Endothelial cell (in vitro differentiated cells): ENCODE measurements around the gene DRD2. TPM values are rescaled to one million over a fixed set of nuclear protein-coding genes. Genes with fewer than 3 reads are reported as not detected.

Experiments
- DNase-seq: peaks from one replicate; pipeline ENCODE4 v3.0.0; 2021; ENCODE audit warnings: low spot score
- H3K27ac Mint-ChIP-seq: one replicate; pipeline ENCODE4 v1.8.0; 2021; ENCODE audit warnings: mixed read lengths, inconsistent platforms; ENCODE audit not compliant: unreplicated experiment
- H3K27me3 Mint-ChIP-seq: one replicate; pipeline ENCODE4 v1.8.0; 2021; ENCODE audit warnings: mild to moderate bottlenecking, moderate library complexity, mixed read lengths, inconsistent platforms; ENCODE audit not compliant: unreplicated experiment
- H3K36me3 Mint-ChIP-seq: one replicate; pipeline ENCODE4 v1.8.0; 2021; ENCODE audit warnings: mild to moderate bottlenecking, low read depth, mixed read lengths, inconsistent platforms; ENCODE audit not compliant: unreplicated experiment
- H3K4me1 Mint-ChIP-seq: one replicate; pipeline ENCODE4 v1.8.0; 2021; ENCODE audit warnings: mild to moderate bottlenecking, mixed read lengths, inconsistent platforms; ENCODE audit not compliant: unreplicated experiment
- H3K4me3 Mint-ChIP-seq: one replicate; pipeline ENCODE4 v1.8.0; 2021; ENCODE audit warnings: mild to moderate bottlenecking, mixed read lengths, inconsistent platforms; ENCODE audit not compliant: unreplicated experiment
- H3K9me3 Mint-ChIP-seq: one replicate; pipeline ENCODE4 v1.8.0; 2021; ENCODE audit warnings: mixed read lengths, inconsistent platforms; ENCODE audit not compliant: unreplicated experiment
- total RNA-seq: library from RNA; stranded (reverse); fragmentation: NEBNext Ultra II Directional; extraction: Animal tissue kit (Norgen Biotek cat#: 25700); gene quantifications from one replicate; pipeline ENCODE4 v1.2.1, GENCODE V29; 2021; ENCODE audit not compliant: unreplicated experiment
- TF ChIP-seq, protein P1 (sequence below): fragments of 200-600 bp; sonication (generic); IDR thresholded peaks from one replicate; pipeline ENCODE4 v1.5.0; 2021; ENCODE audit warnings: antibody characterized with exemption; ENCODE audit not compliant: unreplicated experiment

DRD2 gene
- total RNA-seq, 1 donor from 2014 or later, result 1.3 TPM

DNA sequence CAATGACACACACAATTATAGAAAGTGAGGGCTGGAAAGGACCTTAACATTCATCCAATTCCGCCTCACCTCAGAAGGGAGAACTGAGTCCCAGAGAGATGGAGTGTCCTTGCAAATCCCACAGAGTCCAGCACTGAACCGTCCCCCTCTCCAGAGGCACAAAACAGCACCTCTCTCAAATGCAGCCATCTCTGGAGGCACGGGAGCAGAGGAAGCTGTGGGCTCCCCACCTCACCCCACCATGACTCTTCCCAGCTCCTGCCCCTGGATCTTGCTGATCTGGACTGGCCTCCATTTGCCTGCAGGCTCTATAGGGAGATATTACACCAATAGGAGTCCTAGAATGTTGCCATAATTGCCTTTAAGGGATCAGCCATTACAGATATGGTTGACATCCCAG lies 1.4 kb upstream of the DRD2 start:
- Mint-ChIP-seq H3K9me3 (no peaks in the 10 kb centered on the region), H3K4me1 (peaks cover 3% of the 10 kb centered on the region), H3K36me3 (no peaks in the 10 kb centered on the region), H3K27ac (no peak overlapping the region), H3K27me3 (peaks cover 11% of the 10 kb centered on the region), H3K4me3 (no peak overlapping the region)
- TF ChIP-seq, protein P1, sequence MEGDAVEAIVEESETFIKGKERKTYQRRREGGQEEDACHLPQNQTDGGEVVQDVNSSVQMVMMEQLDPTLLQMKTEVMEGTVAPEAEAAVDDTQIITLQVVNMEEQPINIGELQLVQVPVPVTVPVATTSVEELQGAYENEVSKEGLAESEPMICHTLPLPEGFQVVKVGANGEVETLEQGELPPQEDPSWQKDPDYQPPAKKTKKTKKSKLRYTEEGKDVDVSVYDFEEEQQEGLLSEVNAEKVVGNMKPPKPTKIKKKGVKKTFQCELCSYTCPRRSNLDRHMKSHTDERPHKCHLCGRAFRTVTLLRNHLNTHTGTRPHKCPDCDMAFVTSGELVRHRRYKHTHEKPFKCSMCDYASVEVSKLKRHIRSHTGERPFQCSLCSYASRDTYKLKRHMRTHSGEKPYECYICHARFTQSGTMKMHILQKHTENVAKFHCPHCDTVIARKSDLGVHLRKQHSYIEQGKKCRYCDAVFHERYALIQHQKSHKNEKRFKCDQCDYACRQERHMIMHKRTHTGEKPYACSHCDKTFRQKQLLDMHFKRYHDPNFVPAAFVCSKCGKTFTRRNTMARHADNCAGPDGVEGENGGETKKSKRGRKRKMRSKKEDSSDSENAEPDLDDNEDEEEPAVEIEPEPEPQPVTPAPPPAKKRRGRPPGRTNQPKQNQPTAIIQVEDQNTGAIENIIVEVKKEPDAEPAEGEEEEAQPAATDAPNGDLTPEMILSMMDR, result no peak
- DNase-seq, result no peak

DNA sequence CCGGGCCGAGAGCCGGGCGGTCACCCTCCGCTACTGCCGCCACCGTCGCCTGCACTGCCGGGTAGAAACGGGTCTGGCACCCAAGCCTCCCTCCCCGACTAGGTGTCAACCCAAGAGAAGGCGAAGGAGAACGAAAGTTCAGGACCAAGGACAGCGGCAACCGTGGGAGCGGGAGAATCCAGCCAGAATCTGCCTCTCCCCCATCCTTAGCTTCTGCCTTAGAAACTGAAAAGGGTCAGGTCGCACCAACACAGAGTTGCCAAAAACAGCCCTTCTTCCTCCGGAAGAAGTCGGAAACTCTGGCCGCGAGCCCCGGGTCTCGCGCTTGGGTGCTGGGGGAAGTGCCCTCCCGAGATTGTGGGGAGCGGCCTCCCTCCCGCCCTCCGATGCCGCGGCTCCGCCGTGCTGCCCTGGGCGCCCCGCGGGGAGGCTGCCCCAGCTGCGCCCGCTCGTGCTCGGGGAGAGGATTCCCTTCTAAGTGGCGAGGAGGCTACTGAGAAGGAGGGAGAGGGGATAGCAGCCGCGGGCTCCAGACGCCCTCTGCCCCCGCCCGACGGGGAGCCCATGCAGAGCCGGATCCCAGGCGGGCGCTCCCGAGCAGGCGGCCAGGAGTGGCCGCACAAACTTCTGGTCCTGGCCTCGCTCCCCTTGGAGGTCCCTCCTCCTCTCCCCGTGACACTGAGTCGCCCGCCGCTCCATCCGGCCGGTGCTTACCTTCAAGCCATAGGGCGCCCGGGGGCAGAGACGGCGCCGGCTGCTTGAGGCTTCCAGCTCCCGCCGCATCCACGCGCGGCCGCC lies 637 bp downstream of the DRD2 start:
- DNase-seq, result peak; percentile 93
- Mint-ChIP-seq H3K9me3 (no peaks in the 10 kb centered on the region), H3K4me1 (peaks cover 3% of the 10 kb centered on the region), H3K4me3 (peak overlapping the region; percentile 79), H3K36me3 (no peaks in the 10 kb centered on the region), H3K27ac (no peak overlapping the region), H3K27me3 (peaks cover 12% of the 10 kb centered on the region)
- TF ChIP-seq, protein P1, result no peak

DNA sequence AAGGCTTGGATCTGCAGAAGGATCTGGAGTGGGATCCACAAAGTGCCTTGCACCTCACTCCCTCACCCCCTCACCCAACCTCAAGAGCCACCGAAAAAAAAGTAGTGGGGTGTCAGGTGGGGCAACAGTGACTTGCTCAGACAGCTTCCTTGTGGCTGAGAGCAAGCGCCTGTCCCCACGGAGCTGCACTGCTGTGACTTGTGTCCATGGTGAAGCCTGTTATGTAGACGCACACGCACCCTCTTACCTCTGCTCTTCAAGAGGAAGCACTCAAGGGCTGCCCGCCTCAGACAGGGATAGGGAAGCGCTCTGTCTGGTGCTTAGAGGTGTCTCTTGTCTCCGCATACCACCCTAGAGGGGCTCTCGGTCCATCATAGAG lies 1.2 kb downstream of the DRD2 start:
- DNase-seq, result no peak
- Mint-ChIP-seq H3K27ac (no peak overlapping the region), H3K27me3 (peaks cover 12% of the 10 kb centered on the region), H3K4me1 (peaks cover 3% of the 10 kb centered on the region), H3K36me3 (no peaks in the 10 kb centered on the region), H3K4me3 (peak overlapping the region; percentile 79), H3K9me3 (no peaks in the 10 kb centered on the region)
- TF ChIP-seq, protein P1, result no peak

DNA sequence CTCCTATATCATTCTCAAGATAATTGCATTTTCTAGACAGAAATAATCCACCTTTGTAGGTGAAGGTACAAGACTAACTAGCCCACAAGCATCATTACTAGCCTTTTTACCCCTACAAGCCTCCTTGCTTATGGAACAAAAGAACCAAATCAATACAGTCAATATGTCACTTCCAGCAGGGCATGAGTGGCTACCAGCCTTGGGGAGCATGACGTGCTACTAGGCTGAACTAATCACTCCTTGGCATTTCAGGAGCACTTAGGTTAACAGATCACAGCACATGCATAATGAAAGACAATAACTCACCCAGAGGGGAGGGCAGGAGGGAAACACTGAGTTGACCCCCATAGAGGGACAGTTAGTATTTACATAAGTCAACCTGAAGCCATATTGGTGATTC lies 2.7 kb downstream of the DRD2 start:
- H3K27me3 Mint-ChIP-seq, result peaks cover 12% of the 10 kb centered on the region

DNA sequence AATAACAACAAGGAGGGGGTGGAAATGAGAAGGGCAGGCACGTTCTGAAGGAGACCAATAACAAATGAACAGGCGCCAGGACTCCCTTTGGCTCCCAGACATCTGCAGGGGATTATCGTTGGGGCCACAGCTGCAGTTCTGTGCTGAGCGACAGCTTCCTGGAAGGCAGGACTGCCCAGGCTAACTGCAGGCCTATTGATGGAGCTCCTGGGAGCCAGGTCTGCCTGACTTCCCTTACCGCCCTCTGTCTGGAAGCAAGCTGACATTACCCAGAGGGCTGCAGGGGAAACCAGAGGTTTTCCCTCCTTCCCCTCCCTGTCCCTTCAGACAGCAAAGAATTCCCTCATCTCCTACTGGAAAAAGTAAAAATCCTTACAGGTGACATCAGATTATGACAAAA lies 5.0 kb downstream of the DRD2 start:
- Mint-ChIP-seq H3K36me3 (no peaks in the 10 kb centered on the region), H3K9me3 (no peaks in the 10 kb centered on the region), H3K4me3 (no peak overlapping the region), H3K27me3 (peaks cover 4% of the 10 kb centered on the region), H3K4me1 (no peaks in the 10 kb centered on the region), H3K27ac (no peak overlapping the region)
- no peak for DNase-seq
- TF ChIP-seq, protein P1, result no peak

More for the DNA sequence above, 2.7 kb downstream of the DRD2 start:
- Mint-ChIP-seq H3K4me1 (peaks cover 3% of the 10 kb centered on the region), H3K4me3 (no peak overlapping the region), H3K36me3 (no peaks in the 10 kb centered on the region), H3K27ac (no peak overlapping the region), H3K9me3 (no peaks in the 10 kb centered on the region)
- TF ChIP-seq, protein P1, result no peak
- DNase-seq, result no peak
